Measurements from ENCODE around the gene BNIP2.
"Not testable (repeated sequence)": the region's sequence is repeated elsewhere in the genome, so short reads cannot be mapped to it uniquely, and the experiment has no call there.

Gene BNIP2

GRCh38 chr15:59688423-59688781 lies 718 bp downstream of the BNIP2 start:
- no peak for DNase-seq (ENCODE audit: low spot score)

GRCh38 chr15:59687836-59688235 lies 1.3 kb downstream of the BNIP2 start:
- DNase-seq (ENCODE audit: low spot score): no peak

- no peak for DNase-seq (ENCODE audit: low spot score)
These were observed 2.7 kb downstream of the BNIP2 start for GRCh38 chr15:59686389-59686788.

GRCh38 chr15:59685737-59686297 lies 3.3 kb downstream of the BNIP2 start:
- DNase-seq (ENCODE audit: low spot score): no peak

GRCh38 chr15:59680870-59681269 lies 8.2 kb downstream of the BNIP2 start:
- DNase-seq (ENCODE audit: low spot score): no peak

- DNase-seq (ENCODE audit: low spot score): no peak
These were observed 8.8 kb downstream of the BNIP2 start for GRCh38 chr15:59680346-59680745.

GRCh38 chr15:59678620-59679019 lies 10.5 kb downstream of the BNIP2 start:
- DNase-seq (ENCODE audit: low spot score): no peak

GRCh38 chr15:59678172-59678571 lies 10.9 kb downstream of the BNIP2 start:
- DNase-seq (ENCODE audit: low spot score): no peak

- no peak for DNase-seq (ENCODE audit: low spot score)
These were observed 12.6 kb downstream of the BNIP2 start for GRCh38 chr15:59676565-59676964.

- DNase-seq (ENCODE audit: low spot score): no peak
These were observed 14.7 kb downstream of the BNIP2 start for GRCh38 chr15:59674361-59674877.

- DNase-seq (ENCODE audit: low spot score): no peak
These were observed 20.6 kb downstream of the BNIP2 start for GRCh38 chr15:59668556-59668955.

GRCh38 chr15:59662260-59662659 lies 26.9 kb downstream of the BNIP2 start:
- DNase-seq (ENCODE audit: low spot score): no peak

- DNase-seq (ENCODE audit: low spot score): no peak
These were observed 29.8 kb downstream of the BNIP2 start for GRCh38 chr15:59659366-59659765.

- no peak for DNase-seq (ENCODE audit: low spot score)
These were observed 31.4 kb downstream of the BNIP2 start for GRCh38 chr15:59657635-59658125.

GRCh38 chr15:59656897-59657634 lies 32.1 kb downstream of the BNIP2 start, which contains the start of gene GTF2A2:
TSS of gene GTF2A2 (minus strand) at chr15:59657515. CDS start at chr15:59652277, 5,238 bp downstream.
- DNase-seq (ENCODE audit: low spot score): peak; percentile 96

GRCh38 chr15:59654046-59654445 lies 35.1 kb downstream of the BNIP2 start:
- DNase-seq (ENCODE audit: low spot score): no peak

GRCh38 chr15:59649603-59650002 lies 39.5 kb downstream of the BNIP2 start:
- DNase-seq (ENCODE audit: low spot score): no peak

- no peak for DNase-seq (ENCODE audit: low spot score)
These were observed 42.0 kb downstream of the BNIP2 start for GRCh38 chr15:59647085-59647484.

- DNase-seq (ENCODE audit: low spot score): no peak
These were observed 42.8 kb downstream of the BNIP2 start for GRCh38 chr15:59646277-59646676.

- DNase-seq (ENCODE audit: low spot score): not testable (repeated sequence)
These were observed 43.3 kb downstream of the BNIP2 start for GRCh38 chr15:59645812-59646211.

GRCh38 chr15:59644756-59645155 lies 44.4 kb downstream of the BNIP2 start:
- no peak for DNase-seq (ENCODE audit: low spot score)

- DNase-seq (ENCODE audit: low spot score): no peak
These were observed 46.8 kb downstream of the BNIP2 start for GRCh38 chr15:59642351-59642750.

- not testable (repeated sequence) for DNase-seq (ENCODE audit: low spot score)
These were observed 51.6 kb downstream of the BNIP2 start for GRCh38 chr15:59637507-59637906.

Measured in left forelimb (tissue), 1 donor.